OCI-LY3 (cell line): ENCODE measurements around the gene PIK3CA.

Experiments used
- CTCF ChIP-seq: fragments of 200-600, 300-600 bp; sonication (generic); IDR thresholded peaks from 2 replicates; pipeline ENCODE4 v1.5.1; 2014; ENCODE audit warnings: antibody characterized with exemption, low read length, low read depth
- EZH2phosphoT487 ChIP-seq: fragments of 200-600 bp; shearing (Covaris generic); IDR thresholded peaks from 2 replicates; pipeline ENCODE4 v1.6.1; 2018; ENCODE audit warnings: antibody characterized with exemption, mixed run types, low read depth

- TF ChIP-seq CTCF (no peak), EZH2phosphoT487 (no peak)
These were observed at the start of gene PIK3CA for GRCh38 chr3:179147873-179148615.
